GM12865 (cell line): ENCODE measurements around the gene FBXO47.

Experiments used
- DNase-seq: peaks from one replicate; pipeline ENCODE4 v3.0.0; 2010; ENCODE audit warnings: low read depth
- H3K4me3 ChIP-seq: 2 replicates; pipeline ENCODE4 v1.5.1; 2011; ENCODE audit warnings: mild to moderate bottlenecking, low read depth, low read length, control low read depth
- TF ChIP-seq, protein P1 (sequence below): IDR thresholded peaks from 2 replicates; pipeline ENCODE4 v1.5.1; 2011; ENCODE audit warnings: low read length, control low read depth, low read depth, inconsistent platforms; ENCODE audit not compliant: insufficient read depth; ENCODE audit errors: missing control alignments

FBXO47 gene

DNA sequence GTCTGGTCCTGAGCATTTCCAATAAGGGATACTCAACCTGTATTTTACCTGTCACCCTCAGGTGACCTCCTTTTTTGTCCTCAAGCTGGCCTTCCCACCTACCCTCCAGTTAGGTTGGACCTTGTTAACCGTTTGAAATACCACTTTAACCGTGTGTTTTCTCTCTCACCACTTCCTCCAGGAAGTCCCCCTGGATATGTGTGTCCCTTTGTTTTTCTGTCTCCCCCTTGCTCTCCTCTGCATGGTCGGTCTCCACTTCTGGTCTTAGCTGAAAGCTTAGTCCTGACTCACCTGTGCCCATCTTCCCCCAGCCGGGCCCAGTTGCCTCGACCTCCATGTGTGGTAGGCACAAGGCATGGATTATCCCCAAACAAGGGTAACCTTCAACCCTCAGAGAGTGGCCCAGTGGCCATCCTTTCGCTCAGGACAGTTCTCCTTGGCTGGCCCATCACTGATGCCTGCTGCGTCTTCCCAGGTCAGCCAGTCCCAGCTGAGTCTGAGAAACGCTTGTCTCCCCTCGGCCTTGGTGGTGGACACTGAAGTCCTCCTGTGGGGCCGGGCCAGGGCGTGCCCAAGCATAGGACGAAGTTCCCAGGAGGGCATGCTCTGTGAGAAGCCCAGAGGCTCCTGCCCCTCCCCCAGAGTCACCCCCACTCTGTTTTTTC is 77.3 kb downstream of the FBXO47 start:
- no peak overlapping the region for H3K4me3 ChIP-seq
- DNase-seq: no peak
- TF ChIP-seq, protein P1, sequence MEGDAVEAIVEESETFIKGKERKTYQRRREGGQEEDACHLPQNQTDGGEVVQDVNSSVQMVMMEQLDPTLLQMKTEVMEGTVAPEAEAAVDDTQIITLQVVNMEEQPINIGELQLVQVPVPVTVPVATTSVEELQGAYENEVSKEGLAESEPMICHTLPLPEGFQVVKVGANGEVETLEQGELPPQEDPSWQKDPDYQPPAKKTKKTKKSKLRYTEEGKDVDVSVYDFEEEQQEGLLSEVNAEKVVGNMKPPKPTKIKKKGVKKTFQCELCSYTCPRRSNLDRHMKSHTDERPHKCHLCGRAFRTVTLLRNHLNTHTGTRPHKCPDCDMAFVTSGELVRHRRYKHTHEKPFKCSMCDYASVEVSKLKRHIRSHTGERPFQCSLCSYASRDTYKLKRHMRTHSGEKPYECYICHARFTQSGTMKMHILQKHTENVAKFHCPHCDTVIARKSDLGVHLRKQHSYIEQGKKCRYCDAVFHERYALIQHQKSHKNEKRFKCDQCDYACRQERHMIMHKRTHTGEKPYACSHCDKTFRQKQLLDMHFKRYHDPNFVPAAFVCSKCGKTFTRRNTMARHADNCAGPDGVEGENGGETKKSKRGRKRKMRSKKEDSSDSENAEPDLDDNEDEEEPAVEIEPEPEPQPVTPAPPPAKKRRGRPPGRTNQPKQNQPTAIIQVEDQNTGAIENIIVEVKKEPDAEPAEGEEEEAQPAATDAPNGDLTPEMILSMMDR: no peak

DNA sequence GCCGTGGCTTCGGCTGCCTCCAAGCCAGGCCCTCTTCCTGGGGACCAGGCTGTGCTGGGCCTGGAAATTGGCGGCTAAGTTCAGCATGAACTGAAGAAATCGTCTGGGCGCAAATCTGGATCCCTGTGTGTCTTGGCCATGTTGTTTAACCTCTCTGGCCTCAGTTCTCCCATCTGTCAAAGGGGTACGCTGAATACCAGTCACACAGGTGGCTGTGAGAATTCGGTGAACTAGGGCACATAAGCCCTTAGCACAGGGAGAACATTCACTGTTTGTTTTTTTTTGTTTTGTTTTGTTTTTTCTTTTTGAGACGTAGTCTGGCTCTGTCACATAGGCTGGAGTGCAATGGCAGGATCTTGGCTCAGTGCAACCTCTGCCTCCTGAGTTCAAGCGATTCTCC is 78.4 kb downstream of the FBXO47 start:
- DNase-seq: no peak
- H3K4me3 ChIP-seq: no peak overlapping the region

DNA sequence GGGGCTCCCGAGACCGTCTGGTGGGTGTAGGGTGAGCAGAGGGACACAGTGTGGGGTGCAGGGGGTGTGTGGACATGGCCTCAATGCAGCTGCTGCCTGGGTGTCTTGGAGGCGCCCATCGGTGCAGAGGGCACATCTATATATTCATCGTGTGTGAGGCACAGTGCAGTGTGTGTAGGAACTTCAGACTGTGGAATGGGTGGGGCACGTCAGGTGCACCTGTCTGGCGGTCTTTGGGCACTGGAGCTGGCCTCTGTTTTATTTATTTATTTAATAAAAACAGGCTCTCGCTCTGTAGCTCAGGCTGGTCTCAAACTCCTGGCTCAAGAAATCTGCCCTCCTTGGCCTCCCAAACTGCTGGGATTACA is 80.6 kb downstream of the FBXO47 start:
- TF ChIP-seq, protein P1: no peak
- no peak for DNase-seq
- no peak overlapping the region for H3K4me3 ChIP-seq

More for the DNA sequence above, 78.4 kb downstream of the FBXO47 start:
- TF ChIP-seq, protein P1: no peak
